GM18873 (cell line): ENCODE data around the gene MPHOSPH9.
"Not testable (repeated sequence)": the region's sequence is repeated elsewhere in the genome, so short reads cannot be mapped to it uniquely, and the experiment has no call there.

Experiments used
- ATAC-seq: cut with Tn5 transposase; IDR thresholded peaks from one replicate; pipeline ENCODE4 v1.9.1; 2021; ENCODE audit warnings: mild to moderate bottlenecking, moderate library complexity, moderate number of reproducible peaks; ENCODE audit not compliant: unreplicated experiment, low FRiP score

Gene MPHOSPH9

DNA sequence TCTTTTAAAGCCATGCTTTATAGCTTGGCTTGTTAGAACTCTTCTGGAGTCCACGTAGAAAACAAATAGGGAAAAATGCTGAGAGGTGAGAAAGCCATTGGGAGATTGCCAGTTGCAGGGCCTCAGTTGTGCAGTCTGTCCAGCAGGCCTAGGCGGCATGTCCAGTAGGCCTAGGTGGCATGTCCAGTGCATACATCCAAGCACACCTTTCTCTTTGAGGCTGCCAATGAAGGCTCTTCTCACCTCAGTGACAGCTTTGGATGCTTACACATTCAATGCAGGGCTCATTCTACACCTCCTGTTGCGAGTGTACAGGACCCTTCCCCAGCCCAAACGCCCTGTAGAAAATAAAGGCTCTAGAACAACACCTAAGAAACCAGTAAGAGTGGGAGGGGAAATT lies 25.7 kb upstream of the MPHOSPH9 start:
- no peak for ATAC-seq

GRCh38 chr12:123254853-123255446 lies 22.0 kb upstream of the MPHOSPH9 start:
- no peak for ATAC-seq

DNA sequence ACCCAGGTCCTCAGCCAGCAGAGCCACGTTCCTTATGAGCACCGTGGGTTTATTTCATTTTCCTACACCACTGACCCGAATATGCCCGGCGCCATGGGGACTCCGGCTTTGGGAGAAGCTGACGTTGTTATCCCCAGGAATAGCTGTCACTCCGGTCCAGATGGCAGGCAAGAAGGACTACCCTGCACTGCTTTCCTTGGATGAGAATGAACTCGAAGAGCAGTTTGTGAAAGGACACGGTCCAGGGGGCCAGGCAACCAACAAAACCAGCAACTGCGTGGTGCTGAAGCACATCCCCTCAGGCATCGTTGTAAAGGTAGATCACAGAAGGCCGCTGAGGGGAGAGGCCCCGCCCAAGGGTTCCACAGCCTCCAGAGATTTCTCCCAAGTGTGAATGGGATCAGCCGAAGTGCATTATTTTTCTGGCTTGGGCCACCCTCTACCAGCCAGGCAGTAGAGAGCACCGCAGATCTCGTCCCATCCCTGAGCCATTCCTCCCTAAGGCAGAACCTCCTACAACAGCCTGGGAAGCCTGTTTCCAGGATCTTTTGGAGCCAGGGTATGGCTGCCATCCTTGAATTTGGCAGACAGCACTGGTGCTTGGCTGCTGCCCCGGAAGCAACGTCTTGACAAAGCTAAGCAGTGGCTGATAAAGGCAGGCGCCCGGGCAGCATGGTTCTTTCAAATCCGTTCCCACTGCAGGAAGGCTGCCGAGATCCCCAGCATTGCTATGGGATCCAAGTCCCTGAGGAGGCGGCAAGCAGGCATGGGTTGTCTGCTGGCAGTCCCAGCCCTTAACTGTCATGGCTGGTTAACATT lies 20.9 kb upstream of the MPHOSPH9 start:
- no peak for ATAC-seq

DNA sequence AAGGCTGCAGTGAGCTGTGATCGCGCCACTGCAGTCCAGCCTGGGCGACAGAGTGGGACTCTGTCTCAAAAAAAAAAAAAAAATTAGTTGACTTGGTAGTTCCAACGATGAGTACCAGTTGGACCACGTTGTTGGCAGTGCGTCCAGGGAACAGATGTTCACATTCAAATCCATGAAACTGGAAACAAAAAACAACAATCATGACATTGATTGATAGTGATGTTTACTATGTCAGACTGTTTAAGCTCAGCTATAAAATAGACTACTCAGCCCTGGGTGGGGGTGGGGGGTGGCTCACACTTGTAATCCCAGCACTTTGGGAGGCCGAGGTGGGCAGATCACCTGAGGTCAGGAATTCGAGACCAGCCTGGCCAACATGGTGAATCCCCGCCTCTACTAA lies 19.4 kb upstream of the MPHOSPH9 start:
- not testable (repeated sequence) for ATAC-seq

GRCh38 chr12:123251403-123252076 lies 18.6 kb upstream of the MPHOSPH9 start:
- no peak for ATAC-seq

- no peak for ATAC-seq
Measured at GRCh38 chr12:123250471-123251383, 17.8 kb upstream of the MPHOSPH9 start.

DNA sequence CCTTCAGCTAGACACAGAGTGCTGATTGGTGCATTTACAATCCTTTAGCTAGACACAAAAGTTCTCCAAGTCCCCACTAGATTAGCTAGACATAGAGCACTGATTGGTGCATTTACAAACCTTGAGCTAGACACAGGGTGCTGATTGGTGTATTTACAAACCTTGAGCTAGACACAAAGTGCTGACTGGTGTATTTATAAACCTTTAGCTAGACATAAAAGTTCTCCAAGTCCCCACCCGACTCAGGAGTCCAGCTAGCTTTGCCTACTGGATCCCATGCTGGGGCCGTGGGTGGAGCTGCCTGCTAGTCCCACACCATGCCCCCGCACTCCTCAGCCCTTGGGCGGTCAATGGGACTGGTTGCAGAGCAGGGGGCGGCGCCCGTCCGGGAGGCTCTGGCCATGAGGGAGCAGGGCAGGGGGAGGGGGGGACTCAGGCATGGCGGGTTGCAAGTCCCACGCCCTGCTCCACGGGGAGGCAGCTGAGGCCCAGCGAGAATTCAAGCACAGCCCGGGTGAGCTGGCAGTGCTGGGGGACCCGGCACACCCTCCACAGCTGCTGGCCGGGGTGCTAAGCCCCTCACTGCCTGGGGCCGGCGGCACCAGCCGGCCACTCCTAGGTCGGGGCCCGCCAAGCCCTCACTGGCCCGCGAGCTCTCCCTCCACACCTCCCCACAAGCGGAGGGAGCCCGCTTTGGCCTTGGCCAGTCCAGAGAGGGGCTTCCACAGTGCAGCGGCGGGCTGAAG lies 16.2 kb upstream of the MPHOSPH9 start:
- not testable (repeated sequence) for ATAC-seq

DNA sequence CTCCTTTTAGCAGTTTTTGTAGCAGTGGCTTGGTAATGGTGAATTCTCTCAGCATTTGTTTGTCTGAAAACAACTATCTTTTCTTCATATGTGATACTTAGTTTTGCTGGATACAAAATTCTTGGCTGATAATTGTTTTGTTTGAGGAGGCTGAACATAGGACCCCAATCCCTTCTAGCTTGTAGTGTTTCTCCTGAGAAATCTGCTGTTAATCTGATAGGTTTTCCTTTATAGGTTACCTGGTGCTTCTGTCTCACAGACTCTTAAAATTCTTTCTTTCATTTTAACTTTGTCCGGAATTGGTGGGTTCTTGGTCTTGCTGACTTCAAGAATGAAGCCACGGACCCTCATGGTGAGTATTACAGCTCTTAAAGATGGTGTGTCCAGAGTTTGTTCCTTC lies 15.2 kb upstream of the MPHOSPH9 start:
- not testable (repeated sequence) for ATAC-seq

GRCh38 chr12:123245678-123246077 lies 12.7 kb upstream of the MPHOSPH9 start:
- ATAC-seq: no peak

DNA sequence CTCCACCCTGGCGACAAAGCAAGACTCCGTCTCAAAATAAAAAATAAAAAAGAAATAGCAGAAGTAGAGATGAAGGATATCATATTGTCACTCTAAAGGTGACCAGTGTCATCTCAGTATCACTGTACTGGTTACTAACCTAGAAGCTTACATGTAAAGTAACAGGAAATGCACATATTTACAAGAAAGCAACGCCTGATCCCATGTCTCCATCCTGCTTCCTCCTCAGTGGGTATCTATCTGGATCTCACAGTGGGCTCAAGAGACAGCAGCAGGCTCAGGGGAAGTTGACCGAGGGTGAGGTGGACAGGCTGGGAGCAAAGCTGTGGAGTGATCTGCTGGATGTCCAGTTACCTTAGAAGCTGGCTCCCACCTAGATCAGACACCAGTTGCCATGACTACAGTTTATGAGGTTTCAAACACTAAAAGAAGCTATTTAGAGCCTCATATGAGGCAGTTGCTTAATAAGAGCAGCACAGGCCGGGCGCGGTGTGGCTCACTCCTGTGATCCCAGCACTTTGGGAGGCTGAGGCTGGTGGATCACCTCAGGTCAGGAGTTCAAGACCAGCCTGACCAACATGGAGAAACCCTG lies 10.8 kb upstream of the MPHOSPH9 start:
- ATAC-seq: no peak

GRCh38 chr12:123242116-123242904 lies 9.4 kb upstream of the MPHOSPH9 start:
- no peak for ATAC-seq

DNA sequence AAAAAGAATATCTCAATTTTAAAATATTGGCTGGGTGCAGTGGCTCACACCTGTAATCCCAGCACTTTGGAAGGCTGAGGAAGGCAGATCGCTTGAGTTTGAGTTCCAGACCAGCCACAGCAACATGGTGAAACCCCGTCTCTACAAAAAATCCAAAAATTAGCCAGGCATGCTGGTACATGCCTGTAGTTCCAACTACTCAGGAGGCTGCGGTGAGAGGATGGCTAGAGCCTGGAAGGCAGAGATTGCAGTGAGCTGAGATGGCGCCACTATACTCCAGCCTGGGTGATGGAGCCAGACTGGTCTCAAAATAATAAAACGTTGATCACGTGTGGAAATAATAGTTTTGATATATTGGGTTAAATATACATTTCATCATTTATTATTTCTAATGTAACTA lies 6.0 kb upstream of the MPHOSPH9 start:
- no peak for ATAC-seq

- ATAC-seq: no peak
Measured at GRCh38 chr12:123238330-123238682, 5.4 kb upstream of the MPHOSPH9 start.

DNA sequence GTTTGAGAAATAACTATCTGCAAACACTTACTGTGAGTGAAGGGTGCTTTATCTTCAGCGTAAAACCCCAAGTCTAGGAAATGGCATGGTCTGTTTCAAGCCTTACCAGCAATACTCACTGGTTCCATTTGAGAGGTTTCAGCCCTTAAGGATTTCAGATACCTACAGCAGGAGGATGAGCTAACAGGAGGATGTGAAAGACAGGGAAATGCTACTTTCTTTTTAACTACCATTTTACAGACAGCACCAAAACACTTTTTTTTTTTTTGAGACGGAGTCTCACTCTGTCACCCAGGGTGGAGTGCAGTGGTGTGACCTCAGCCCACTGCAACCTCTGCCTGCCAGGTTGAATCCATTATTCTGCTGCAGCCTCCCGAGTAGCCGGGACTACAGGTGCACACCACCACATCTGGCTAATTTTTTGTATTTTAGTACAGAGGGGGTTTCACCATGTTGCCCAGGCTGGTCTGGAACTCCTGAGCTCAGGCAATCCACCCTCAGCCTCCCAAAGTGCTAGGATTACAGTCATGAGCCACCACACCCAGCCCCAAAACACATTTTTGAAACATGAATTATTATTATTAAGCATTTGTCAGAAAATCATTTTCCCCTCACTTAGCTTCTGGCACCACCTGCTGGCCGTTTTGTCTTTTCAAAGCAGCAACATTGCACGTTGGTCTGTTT lies 4.8 kb upstream of the MPHOSPH9 start:
- no peak for ATAC-seq

GRCh38 chr12:123233505-123234308 lies 766 bp upstream of the MPHOSPH9 start:
- peak; percentile 15 for ATAC-seq

- ATAC-seq: no peak
Measured at GRCh38 chr12:123232472-123232806, 502 bp downstream of the MPHOSPH9 start.

DNA sequence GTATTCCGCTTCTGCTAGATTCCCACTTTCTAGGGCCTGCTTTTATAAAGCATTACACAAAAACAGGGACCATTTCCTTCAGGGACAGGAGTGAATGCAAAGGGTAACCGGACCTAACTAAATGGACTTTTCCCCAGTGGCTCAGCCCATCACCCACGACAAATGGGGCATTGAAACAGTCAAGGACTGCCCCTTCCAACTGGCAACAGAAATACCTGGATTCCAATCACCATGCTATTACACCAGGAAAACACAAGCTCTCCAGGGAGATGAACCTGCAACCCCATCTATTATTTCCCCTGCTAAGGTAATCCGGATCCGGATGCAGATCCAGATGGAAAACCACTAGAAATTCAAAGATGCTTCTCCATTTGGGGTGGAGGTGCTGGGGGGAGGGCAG lies 1.0 kb downstream of the MPHOSPH9 start:
- ATAC-seq: no peak

DNA sequence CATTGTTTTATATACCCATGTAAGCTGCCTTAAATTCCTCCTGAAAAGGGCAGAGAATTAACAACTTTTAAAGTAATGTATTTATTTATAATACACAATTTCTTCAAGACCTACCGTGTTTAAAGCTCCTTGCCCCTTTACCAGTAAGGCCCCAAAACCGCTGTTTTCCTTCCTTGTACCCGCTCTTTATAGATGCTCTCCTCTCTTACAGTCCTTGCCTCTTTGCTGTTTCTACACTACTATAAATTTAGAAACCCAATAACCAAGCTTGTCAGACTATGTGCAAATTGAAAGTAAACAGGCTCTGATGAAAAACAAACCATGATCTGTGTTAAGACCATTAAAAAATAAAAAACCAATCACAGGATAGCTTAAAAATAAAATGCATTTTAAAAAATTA lies 3.9 kb downstream of the MPHOSPH9 start:
- ATAC-seq: no peak
